Tibial nerve (tissue), 4 donors: ENCODE data around the gene SEL1L3.

Experiments used
- EP300 ChIP-seq, 2 donors: sonication (generic); formaldehyde crosslinking; IDR thresholded peaks; one replicate each; pipeline ENCODE4 v1.6.1; 2017; ENCODE audit warnings: antibody characterized with exemption in 2 of 2, mild to moderate bottlenecking in 1 of 2
- POLR2A ChIP-seq, 2 donors: fragments of 450-650 bp; IDR thresholded peaks; one replicate each; pipeline ENCODE4 v1.6.1; 2017; ENCODE audit warnings: antibody characterized with exemption in 2 of 2, mild to moderate bottlenecking in 2 of 2, moderate library complexity in 2 of 2
- TF ChIP-seq, protein P1 (sequence below), 5 experiments: fragments of 200-600 bp in 3 of 5; fragments of 450-650 bp in 2 of 5; sonication (generic) in 3 of 5; IDR thresholded peaks; one replicate each; pipeline ENCODE4 v1.5.1; 2016 to 2019; ENCODE audit warnings: antibody characterized with exemption in 5 of 5, mild to moderate bottlenecking in 3 of 5, moderate library complexity in 2 of 5

GRCh38 chr4:25815586-25815985 is 47.2 kb downstream of the SEL1L3 start:
- TF ChIP-seq, protein P1, sequence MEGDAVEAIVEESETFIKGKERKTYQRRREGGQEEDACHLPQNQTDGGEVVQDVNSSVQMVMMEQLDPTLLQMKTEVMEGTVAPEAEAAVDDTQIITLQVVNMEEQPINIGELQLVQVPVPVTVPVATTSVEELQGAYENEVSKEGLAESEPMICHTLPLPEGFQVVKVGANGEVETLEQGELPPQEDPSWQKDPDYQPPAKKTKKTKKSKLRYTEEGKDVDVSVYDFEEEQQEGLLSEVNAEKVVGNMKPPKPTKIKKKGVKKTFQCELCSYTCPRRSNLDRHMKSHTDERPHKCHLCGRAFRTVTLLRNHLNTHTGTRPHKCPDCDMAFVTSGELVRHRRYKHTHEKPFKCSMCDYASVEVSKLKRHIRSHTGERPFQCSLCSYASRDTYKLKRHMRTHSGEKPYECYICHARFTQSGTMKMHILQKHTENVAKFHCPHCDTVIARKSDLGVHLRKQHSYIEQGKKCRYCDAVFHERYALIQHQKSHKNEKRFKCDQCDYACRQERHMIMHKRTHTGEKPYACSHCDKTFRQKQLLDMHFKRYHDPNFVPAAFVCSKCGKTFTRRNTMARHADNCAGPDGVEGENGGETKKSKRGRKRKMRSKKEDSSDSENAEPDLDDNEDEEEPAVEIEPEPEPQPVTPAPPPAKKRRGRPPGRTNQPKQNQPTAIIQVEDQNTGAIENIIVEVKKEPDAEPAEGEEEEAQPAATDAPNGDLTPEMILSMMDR (IDR thresholded peaks at IDR 0.05), result no peak
- TF ChIP-seq POLR2A (IDR thresholded peaks at IDR 0.05), result no peak
- TF ChIP-seq EP300 (IDR thresholded peaks at IDR 0.05), result no peak
